SK-N-SH (cell line): Measurements from ENCODE around the gene PKIB.

Experiments used
- CTCF ChIP-seq: fragments of 200-600 bp; sonication (generic); IDR thresholded peaks from 2 replicates; pipeline ENCODE4 v1.6.1; 2017; ENCODE audit warnings: antibody characterized with exemption, mild to moderate bottlenecking, moderate library complexity
- JUND ChIP-seq: IDR thresholded peaks from 2 replicates; pipeline ENCODE4 v1.4.0; 2012
- TAF1 ChIP-seq: IDR thresholded peaks from 2 replicates; pipeline ENCODE4 v1.6.1; 2012; ENCODE audit warnings: low read depth, mild to moderate bottlenecking, low read length, moderate library complexity, borderline replicate concordance
- TF ChIP-seq, protein P1 (sequence below): IDR thresholded peaks from 2 replicates; pipeline ENCODE4 v1.6.1; 2012; ENCODE audit warnings: mild to moderate bottlenecking, low read depth, low read length, moderate library complexity

DNA sequence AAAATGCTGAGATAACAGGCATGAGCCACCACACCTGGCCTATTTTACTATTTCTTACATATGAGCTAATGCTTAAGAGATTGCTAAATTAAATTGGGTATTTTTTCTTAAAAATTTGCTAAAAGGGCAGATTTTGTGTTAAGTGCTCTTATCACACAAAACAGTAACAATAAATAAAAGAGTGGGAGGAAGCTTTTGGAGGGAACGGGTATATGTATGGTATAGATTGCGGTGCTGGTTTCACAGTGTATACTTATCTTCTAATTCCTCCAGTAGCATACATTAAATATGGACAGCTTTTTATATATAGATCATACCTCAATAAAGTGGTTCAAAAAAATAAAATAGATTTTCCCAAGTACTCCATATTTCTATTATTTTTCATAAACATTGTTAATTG, 129.9 kb downstream of the PKIB start:
- TF ChIP-seq TAF1: no peak
- no peak for TF ChIP-seq CTCF
- TF ChIP-seq, protein P1, sequence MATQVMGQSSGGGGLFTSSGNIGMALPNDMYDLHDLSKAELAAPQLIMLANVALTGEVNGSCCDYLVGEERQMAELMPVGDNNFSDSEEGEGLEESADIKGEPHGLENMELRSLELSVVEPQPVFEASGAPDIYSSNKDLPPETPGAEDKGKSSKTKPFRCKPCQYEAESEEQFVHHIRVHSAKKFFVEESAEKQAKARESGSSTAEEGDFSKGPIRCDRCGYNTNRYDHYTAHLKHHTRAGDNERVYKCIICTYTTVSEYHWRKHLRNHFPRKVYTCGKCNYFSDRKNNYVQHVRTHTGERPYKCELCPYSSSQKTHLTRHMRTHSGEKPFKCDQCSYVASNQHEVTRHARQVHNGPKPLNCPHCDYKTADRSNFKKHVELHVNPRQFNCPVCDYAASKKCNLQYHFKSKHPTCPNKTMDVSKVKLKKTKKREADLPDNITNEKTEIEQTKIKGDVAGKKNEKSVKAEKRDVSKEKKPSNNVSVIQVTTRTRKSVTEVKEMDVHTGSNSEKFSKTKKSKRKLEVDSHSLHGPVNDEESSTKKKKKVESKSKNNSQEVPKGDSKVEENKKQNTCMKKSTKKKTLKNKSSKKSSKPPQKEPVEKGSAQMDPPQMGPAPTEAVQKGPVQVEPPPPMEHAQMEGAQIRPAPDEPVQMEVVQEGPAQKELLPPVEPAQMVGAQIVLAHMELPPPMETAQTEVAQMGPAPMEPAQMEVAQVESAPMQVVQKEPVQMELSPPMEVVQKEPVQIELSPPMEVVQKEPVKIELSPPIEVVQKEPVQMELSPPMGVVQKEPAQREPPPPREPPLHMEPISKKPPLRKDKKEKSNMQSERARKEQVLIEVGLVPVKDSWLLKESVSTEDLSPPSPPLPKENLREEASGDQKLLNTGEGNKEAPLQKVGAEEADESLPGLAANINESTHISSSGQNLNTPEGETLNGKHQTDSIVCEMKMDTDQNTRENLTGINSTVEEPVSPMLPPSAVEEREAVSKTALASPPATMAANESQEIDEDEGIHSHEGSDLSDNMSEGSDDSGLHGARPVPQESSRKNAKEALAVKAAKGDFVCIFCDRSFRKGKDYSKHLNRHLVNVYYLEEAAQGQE: no peak
- TF ChIP-seq JUND: no peak
